SKM-1 treated with dmso at 0.1 percent for 144 hours (cell line): ENCODE data around the gene HMX2.
A peak's percentile ranks its signal among the peaks of the same experiment; 100 is the strongest.

ENCODE experiments used
- DNase-seq: peaks from one replicate; lab custom pipeline; 2025; ENCODE audit not compliant: unreplicated experiment; lab: John Stamatoyannopoulos, UW

HMX2 gene

DNA sequence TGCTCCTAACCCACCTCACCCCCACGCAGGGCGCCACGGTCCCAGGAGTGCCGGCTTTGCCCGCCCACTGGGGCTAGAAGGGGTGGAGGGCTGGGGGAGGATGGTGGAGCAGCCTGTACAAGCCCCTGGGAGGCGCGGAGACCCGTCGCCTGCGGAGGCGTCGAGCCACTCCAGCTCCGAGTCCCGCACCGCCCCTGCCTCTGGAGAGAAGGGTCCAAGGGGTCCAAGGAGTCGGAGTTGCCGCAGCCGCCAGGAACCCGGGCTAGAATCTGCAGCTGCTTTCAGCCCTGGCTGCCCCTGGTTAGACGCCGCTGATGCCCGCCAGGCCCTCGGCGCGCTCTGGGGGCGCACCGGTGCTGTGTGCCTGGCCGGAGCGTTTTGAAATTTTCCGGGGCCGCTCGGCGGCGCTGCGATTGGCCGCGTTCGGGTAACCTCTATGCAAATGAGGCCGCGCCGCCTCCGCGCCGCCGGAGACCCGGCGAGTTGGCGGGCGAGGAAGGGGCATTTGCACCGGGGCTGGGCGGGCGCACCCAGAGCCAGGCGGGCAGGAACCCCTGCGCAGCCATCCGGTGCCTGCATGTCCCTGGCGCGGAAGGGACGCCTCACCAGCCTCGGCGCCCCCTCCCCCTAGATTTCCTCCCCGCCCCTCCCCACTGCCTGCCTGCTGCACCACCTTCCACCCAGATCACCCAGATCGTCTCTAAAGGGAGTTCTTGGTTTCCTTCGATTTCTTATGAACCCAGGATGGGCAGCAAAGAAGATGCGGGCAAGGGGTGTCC, at the start of gene HMX2:
TSS of gene HMX2 (plus strand) at position 502 of the 779 bp plus-strand sequence. CDS start at position 745, 243 bp downstream.
- no peak for DNase-seq

GRCh38 chr10:123100030-123100762, 47.7 kb upstream of the HMX2 start:
- no peak for DNase-seq

DNA sequence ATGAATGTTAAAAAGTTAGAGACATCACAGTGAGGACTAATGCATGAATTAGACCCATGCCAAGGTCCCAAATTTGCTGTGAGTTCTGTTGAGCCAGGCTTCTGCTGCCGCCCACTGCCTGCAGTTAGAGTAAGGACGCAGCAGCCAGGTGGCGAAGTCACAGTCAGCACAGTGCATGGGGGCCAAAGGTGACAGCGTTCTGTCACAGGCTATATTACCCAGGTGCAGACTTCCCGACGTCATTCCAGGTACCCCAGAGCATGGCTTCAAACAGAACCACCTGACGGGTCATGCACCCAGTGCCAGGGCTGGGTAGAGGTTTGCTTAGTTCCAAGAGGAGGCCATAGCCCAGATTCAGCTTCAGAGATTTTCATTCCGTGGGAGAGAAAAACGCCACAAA, 46.1 kb upstream of the HMX2 start:
- DNase-seq: no peak

GRCh38 chr10:123102673-123103072, 45.3 kb upstream of the HMX2 start:
- no peak for DNase-seq

GRCh38 chr10:123103944-123104343, 44.0 kb upstream of the HMX2 start:
- DNase-seq: no peak

DNA sequence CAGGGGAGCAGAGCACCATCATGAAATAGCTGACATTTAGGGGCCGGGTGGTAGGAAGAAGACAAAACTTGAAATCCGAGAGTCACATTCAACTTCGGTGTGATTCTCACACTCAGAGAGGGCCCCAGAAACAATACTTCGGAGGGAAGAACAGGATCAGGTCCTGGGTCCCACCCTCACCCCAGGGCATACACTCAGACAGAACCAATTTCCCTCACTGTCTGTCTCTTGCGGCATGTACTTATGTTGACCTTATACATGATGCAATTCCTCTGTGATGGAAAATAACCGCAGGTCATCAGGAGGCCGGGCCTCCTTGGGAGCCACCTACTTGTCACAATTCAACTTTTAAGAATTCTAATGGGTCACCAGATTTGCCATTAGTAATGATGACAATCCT, 38.5 kb upstream of the HMX2 start:
- DNase-seq: no peak

- no peak for DNase-seq
Measured at GRCh38 chr10:123117644-123118417, 30.1 kb upstream of the HMX2 start.

GRCh38 chr10:123119081-123119480, 28.9 kb upstream of the HMX2 start:
- DNase-seq: no peak

GRCh38 chr10:123126246-123126645, 21.7 kb upstream of the HMX2 start:
- no peak for DNase-seq

DNA sequence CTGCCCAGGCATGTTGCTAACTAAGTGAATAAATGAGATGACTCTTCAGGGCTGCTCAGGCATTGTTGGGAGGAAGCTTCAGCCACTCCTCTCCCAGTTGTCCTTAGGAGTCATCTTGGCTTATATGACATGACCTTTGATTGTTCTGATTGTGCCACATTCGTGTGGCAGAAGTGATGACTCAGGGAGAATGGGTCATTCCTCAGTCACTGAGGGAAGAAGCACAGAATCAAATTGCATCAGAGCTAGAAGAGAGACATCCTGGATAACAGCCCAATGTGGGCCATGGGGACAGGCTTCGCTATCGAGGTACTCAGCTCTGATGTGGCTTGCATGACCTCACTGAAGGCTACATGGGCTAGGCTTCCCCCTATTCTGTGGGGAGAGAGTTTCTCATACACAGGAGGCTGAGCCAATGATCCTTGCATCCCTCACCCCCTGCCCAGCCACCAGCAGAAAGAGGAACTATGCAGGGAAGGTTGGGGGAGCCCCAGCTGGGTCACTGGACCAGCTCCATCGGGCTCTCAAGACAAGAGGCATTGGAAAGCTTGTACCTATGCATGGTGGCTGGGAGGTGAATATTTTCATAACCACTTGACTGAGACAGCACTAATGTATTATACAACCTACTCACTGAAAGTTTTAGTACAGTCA, 18.2 kb upstream of the HMX2 start:
- DNase-seq: no peak

- DNase-seq: peak; percentile 47
Measured at GRCh38 chr10:123132576-123133477, 15.1 kb upstream of the HMX2 start.

DNA sequence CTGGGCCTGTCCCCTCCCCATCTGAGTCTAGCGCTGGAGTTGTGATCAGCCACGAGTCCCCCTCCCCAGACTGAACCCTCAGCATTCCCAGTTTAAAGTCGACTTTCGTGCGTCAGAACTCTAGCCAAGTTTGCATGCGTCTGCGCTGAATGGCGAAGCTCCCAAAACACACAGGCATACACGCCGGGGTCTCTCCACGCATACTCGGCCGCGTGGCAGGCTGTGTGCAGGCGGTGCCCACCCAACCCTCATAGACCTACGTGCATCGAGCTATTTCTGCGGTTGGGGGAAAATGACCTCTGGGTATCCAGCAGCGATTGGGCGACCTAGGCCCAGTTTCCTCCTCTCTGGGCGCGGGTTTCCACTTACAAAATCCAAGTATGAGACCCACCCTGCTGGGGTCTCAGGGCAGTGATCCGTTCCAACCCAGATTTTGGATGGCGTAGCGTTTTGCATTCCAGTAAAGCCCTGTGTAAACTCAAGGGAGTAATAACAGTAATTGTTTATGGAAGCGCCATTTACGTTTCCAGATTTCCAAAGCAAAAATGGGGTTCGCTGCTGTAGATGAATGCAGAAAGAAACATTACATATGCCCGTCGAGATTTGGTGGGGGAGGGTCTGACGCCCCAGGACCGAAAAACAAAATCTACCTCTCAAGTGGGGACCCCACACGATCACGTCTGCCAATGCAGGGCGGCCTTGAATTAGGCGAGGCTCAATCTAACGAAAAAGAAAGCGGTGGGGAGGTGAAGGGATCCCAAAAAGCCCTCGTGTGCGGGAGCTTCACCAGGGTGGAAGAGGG, 14.2 kb upstream of the HMX2 start:
- no peak for DNase-seq

GRCh38 chr10:123134343-123134914, 13.5 kb upstream of the HMX2 start:
- no peak for DNase-seq

DNA sequence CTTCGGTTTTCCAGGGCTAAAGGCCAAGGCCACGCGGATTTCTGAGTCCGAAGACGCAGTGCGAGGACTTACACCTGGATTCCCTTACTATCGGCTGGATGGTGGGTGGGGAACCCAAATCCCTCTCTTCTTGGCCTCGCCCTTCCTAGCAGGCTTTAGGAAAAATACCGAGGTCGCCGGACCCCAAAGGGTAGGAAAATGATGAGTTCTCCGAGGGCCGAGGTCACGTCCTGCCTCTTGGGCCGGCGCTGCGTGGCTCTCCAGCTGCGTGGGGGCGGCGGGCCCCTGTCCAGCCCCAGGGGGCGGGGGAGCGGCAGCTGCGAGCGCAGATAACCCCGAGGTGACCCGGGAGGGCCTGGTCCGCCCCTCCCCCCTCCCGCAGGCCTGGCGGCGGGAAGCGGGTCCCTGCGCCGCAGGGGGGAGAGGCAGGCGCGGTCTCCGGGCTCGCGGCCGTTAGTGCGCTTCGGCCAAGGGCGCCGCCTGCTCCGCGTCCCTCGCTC, 13.0 kb upstream of the HMX2 start:
- no peak for DNase-seq

- DNase-seq: no peak
Measured at GRCh38 chr10:123135415-123136141, 12.4 kb upstream of the HMX2 start, which contains the start of gene HMX3. Gene HMX3, plus strand, starts transcription at chr10:123135970. Its CDS starts 81 bp downstream, at chr10:123136051.

DNA sequence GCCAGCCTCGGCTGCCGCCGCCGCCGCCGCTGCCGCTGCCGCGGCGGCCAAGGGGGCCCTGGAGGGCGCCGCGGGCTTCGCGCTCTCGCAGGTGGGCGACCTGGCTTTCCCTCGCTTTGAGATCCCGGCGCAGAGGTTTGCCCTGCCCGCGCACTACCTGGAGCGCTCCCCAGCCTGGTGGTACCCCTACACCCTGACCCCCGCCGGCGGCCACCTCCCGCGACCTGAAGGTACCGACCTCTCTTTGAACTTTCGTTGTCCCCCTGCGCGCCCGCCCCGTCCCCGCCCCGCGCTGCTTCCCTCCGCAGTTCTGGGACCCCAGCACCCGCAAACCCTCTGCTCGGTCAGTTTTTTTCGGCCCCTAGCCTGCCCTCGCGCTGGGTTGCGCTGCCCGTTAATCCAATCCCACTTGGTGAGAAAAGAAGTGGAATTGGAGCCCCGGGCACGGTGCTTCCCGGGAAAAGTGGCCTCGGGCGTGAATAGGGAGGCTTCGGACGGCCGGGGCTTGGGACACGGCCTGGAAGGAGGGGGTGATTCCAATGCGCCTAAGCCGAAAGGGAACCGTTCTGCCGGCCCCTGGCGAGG, 11.6 kb upstream of the HMX2 start:
- DNase-seq: no peak

- DNase-seq: no peak
Measured at GRCh38 chr10:123136806-123137642, 10.9 kb upstream of the HMX2 start.
